ENCODE data around the gene ZGRF1. TPM values are rescaled to one million over a fixed set of nuclear protein-coding genes. Genes with fewer than 3 reads are reported as not detected.
A peak's percentile ranks its signal among the peaks of the same experiment; 100 is the strongest.
"Not testable (repeated sequence)": the region's sequence is repeated elsewhere in the genome, so short reads cannot be mapped to it uniquely, and the experiment has no call there.

ZGRF1 gene
- total RNA-seq, 1 donor from 2014 or later = 3.4 TPM

- Histone ChIP-seq H3K9me3 (no peaks in the 10 kb centered on the region), H3K4me1 (no peaks in the 10 kb centered on the region), H3K27me3 (no peaks in the 10 kb centered on the region), H3K27ac (no peak overlapping the region), H3K36me3 (peaks cover 77% of the 10 kb centered on the region), H3K4me3 (no peak overlapping the region)
- intact Hi-C loops (cut with DNase I) = no loop called here
- DNase-seq (no peak), ATAC-seq (no peak)
- TF ChIP-seq CTCF (IDR thresholded peaks at IDR 0.05) = no peak
Measured at GRCh38 chr4:112646632-112647537, 10.2 kb upstream of the ZGRF1 start.

GRCh38 chr4:112645541-112646329 lies 9.0 kb upstream of the ZGRF1 start:
- H3K27me3 ChIP-seq = no peaks in the 10 kb centered on the region
- no peak for TF ChIP-seq CTCF (IDR thresholded peaks at IDR 0.05)
- ATAC-seq (no peak), DNase-seq (no peak)
- no peak overlapping the region for H3K27ac ChIP-seq
- no peaks in the 10 kb centered on the region for H3K9me3 ChIP-seq
- no peaks in the 10 kb centered on the region for H3K4me1 ChIP-seq
- peaks cover 65% of the 10 kb centered on the region for H3K36me3 ChIP-seq
- intact Hi-C loops (cut with DNase I) = no loop called here
- H3K4me3 ChIP-seq = no peak overlapping the region

GRCh38 chr4:112644595-112645535 lies 8.2 kb upstream of the ZGRF1 start:
- ATAC-seq; H3K9me3 ChIP-seq; H3K27ac ChIP-seq; H3K4me3 ChIP-seq; H3K27me3 ChIP-seq; intact Hi-C loops (cut with DNase I); DNase-seq; H3K4me1 ChIP-seq: not testable (repeated sequence)
- peaks cover 57% of the 10 kb centered on the region for H3K36me3 ChIP-seq

- TF ChIP-seq CTCF (IDR thresholded peaks at IDR 0.05) = no peak
- peaks cover 14% of the 10 kb centered on the region for H3K4me1 ChIP-seq
- H3K27ac ChIP-seq = no peak overlapping the region
- intact Hi-C loops (cut with DNase I) = no loop called here
- no peak overlapping the region for H3K4me3 ChIP-seq
- ATAC-seq = no peak
- no peaks in the 10 kb centered on the region for H3K9me3 ChIP-seq
- H3K36me3 ChIP-seq = peaks cover 33% of the 10 kb centered on the region
- no peak for DNase-seq
- no peaks in the 10 kb centered on the region for H3K27me3 ChIP-seq
Measured at GRCh38 chr4:112642526-112642925, 5.8 kb upstream of the ZGRF1 start.

- Histone ChIP-seq H3K36me3 (no peaks in the 10 kb centered on the region), H3K27me3 (no peaks in the 10 kb centered on the region), H3K27ac (peak overlapping the region; percentile 94), H3K4me1 (peaks cover 21% of the 10 kb centered on the region), H3K4me3 (peak overlapping the region; percentile 83), H3K9me3 (no peaks in the 10 kb centered on the region)
- ATAC-seq = no peak
- no peak for TF ChIP-seq CTCF (IDR thresholded peaks at IDR 0.05)
- no peak for DNase-seq
- intact Hi-C loops (cut with DNase I) = no loop called here
Measured at GRCh38 chr4:112637552-112637866, 800 bp upstream of the ZGRF1 start.
